HL-60 (cell line): ENCODE data around the gene AGBL4.

Experiments
- GABPA ChIP-seq: IDR thresholded peaks from 2 replicates; pipeline ENCODE4 v1.6.1; 2012; ENCODE audit warnings: low read depth
- TF ChIP-seq, protein P1 (sequence below): IDR thresholded peaks from 2 replicates; pipeline ENCODE4 v1.6.1; 2012; ENCODE audit warnings: low read depth; ENCODE audit not compliant: insufficient replicate concordance

DNA sequence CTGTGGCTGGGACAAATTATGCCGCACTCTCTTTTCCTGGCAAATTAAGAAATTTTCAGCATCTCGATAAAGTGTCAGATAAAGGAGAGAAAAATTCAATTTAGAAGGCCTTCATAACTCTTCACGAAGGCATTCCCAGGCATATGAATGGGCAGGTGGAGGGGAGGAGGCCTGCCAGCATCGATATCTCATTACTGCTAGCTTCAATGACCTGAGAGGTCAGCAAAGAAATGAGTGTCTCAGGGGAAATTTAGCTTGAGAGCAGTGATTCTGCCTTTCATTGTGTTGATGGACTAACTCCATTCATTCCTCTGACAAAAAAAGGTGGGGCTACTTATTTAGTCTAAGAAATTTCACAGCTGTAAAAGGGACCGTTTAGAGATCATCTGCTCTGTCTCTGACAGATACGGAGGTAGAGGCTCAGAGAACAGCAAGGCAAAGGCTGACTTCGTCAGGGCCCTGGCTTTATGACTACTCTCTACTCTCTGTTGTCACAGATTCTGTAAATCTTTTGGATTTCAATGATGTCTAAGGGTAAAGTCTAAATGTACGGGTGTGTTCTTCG, 1035.0 kb downstream of the AGBL4 start:
- TF ChIP-seq, protein P1, sequence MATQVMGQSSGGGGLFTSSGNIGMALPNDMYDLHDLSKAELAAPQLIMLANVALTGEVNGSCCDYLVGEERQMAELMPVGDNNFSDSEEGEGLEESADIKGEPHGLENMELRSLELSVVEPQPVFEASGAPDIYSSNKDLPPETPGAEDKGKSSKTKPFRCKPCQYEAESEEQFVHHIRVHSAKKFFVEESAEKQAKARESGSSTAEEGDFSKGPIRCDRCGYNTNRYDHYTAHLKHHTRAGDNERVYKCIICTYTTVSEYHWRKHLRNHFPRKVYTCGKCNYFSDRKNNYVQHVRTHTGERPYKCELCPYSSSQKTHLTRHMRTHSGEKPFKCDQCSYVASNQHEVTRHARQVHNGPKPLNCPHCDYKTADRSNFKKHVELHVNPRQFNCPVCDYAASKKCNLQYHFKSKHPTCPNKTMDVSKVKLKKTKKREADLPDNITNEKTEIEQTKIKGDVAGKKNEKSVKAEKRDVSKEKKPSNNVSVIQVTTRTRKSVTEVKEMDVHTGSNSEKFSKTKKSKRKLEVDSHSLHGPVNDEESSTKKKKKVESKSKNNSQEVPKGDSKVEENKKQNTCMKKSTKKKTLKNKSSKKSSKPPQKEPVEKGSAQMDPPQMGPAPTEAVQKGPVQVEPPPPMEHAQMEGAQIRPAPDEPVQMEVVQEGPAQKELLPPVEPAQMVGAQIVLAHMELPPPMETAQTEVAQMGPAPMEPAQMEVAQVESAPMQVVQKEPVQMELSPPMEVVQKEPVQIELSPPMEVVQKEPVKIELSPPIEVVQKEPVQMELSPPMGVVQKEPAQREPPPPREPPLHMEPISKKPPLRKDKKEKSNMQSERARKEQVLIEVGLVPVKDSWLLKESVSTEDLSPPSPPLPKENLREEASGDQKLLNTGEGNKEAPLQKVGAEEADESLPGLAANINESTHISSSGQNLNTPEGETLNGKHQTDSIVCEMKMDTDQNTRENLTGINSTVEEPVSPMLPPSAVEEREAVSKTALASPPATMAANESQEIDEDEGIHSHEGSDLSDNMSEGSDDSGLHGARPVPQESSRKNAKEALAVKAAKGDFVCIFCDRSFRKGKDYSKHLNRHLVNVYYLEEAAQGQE, result no peak
- TF ChIP-seq GABPA, result no peak
